ENCODE results near the gene AGO4.

DNA sequence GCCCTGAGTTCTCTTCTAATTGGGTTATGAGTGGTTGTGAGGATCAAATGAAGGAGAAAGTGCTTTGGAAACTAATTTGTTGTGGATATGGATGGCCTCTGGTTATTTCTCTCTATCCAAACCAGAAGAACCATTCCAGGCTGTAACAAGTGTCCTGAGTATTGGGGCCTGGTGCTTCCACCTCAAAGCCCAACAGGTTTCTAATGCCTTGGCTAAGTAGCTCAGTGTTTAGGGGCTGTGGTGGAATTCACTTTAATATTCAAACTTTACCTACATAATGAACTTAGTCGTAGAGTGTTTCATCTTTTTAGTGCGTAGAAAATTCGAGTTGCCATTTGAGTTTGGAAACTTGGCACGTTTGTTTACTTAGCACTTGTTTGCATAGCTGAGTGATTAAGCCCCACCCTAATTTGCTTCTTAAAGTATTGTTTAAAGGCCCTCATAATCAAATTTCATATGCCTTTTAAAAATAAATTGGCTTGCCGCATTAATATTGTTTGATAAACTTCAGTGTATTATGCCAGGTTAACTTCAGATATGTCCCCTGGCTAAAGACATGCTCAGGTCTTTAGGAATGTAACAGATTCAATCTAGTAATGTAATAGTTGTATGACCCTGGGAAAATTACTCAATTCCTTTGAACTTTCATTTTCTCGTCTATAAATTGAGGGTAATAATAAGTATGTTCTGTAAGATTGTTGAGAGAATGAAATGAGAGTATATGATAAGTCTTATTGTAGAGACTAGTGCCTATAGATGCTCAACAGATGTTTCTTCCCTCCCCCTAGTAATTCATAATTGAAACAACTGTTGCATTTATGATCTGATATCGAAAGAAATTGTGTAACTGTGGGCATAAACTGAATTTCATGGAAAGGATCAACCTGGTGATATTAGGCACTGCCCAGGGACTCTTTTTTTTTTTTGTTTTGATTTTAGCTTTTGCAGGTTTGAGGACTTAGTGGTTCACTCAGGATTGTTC, 1.6 kb downstream of the AGO4 start:
- TF ChIP-seq, protein P1, sequence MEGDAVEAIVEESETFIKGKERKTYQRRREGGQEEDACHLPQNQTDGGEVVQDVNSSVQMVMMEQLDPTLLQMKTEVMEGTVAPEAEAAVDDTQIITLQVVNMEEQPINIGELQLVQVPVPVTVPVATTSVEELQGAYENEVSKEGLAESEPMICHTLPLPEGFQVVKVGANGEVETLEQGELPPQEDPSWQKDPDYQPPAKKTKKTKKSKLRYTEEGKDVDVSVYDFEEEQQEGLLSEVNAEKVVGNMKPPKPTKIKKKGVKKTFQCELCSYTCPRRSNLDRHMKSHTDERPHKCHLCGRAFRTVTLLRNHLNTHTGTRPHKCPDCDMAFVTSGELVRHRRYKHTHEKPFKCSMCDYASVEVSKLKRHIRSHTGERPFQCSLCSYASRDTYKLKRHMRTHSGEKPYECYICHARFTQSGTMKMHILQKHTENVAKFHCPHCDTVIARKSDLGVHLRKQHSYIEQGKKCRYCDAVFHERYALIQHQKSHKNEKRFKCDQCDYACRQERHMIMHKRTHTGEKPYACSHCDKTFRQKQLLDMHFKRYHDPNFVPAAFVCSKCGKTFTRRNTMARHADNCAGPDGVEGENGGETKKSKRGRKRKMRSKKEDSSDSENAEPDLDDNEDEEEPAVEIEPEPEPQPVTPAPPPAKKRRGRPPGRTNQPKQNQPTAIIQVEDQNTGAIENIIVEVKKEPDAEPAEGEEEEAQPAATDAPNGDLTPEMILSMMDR (conservative IDR thresholded peaks at IDR 0.05; ENCODE audit: low read depth, low read length): no peak
- TF ChIP-seq EZH2 (IDR thresholded peaks at IDR 0.05; ENCODE audit: borderline replicate concordance, low read depth, low read length, poor library complexity, severe bottlenecking): no peak

Data from A673 (cell line).